Astrocyte (in vitro differentiated cells and primary cell): ENCODE data around the gene PDZRN4. TPM values are rescaled to one million over a fixed set of nuclear protein-coding genes. Genes with fewer than 3 reads are reported as not detected.

Experiments used
- DNase-seq: peaks from one replicate; pipeline ENCODE4 v3.0.0-alpha.2; 2010; ENCODE audit warnings: low read depth
- FAIRE-seq: peaks from 2 replicates; lab custom pipeline; 2011; peaks lifted over from hg19 to GRCh38; lab: Jason Lieb, UNC
- H2AFZ ChIP-seq: 2 replicates; pipeline ENCODE4 v1.6.0; 2012; ENCODE audit warnings: low read depth, low read length, inconsistent platforms
- H3K27ac ChIP-seq: 2 replicates; pipeline ENCODE4 v1.5.1; 2011; ENCODE audit warnings: low read depth, low read length, inconsistent platforms
- H3K27me3 ChIP-seq: 2 replicates; pipeline ENCODE4 v1.6.0; 2011; ENCODE audit warnings: low read length, inconsistent platforms; ENCODE audit not compliant: insufficient read depth
- H3K36me3 ChIP-seq: 2 replicates; pipeline ENCODE4 v1.5.1; 2011; ENCODE audit warnings: low read length, inconsistent platforms; ENCODE audit not compliant: insufficient read depth
- H3K4me1 ChIP-seq: 2 replicates; pipeline ENCODE4 v1.5.1; 2011; ENCODE audit warnings: low read length, inconsistent platforms; ENCODE audit not compliant: insufficient read depth
- H3K4me2 ChIP-seq: 2 replicates; pipeline ENCODE4 v1.6.0; 2012; ENCODE audit warnings: low read length, inconsistent platforms
- H3K4me3 ChIP-seq: 2 replicates; pipeline ENCODE4 v1.5.1; 2011; ENCODE audit warnings: low read depth, mild to moderate bottlenecking, low read length, inconsistent platforms; ENCODE audit not compliant: insufficient read depth
- H3K79me2 ChIP-seq: 2 replicates; pipeline ENCODE4 v1.6.0; 2012; ENCODE audit warnings: mild to moderate bottlenecking, low read length, inconsistent platforms; ENCODE audit not compliant: insufficient read depth
- H3K9ac ChIP-seq: 2 replicates; pipeline ENCODE4 v1.6.0; 2012; ENCODE audit warnings: mild to moderate bottlenecking, low read length, inconsistent platforms
- H3K9me3 ChIP-seq: 2 replicates; pipeline ENCODE4 v1.5.1; 2012; ENCODE audit warnings: low read depth, mild to moderate bottlenecking, low read length, inconsistent platforms; ENCODE audit not compliant: insufficient read depth
- H4K20me1 ChIP-seq: 2 replicates; pipeline ENCODE4 v1.6.0; 2012; ENCODE audit warnings: low read length, inconsistent platforms; ENCODE audit not compliant: insufficient read depth
- H3K27ac Mint-ChIP-seq: one replicate; pipeline ENCODE4 v1.8.0; 2021; ENCODE audit warnings: mild to moderate bottlenecking, mixed read lengths; ENCODE audit not compliant: unreplicated experiment
- H3K27me3 Mint-ChIP-seq: one replicate; pipeline ENCODE4 v1.8.0; 2021; ENCODE audit warnings: low read depth, mixed read lengths; ENCODE audit not compliant: unreplicated experiment
- H3K36me3 Mint-ChIP-seq: one replicate; pipeline ENCODE4 v1.8.0; 2021; ENCODE audit warnings: low read depth, mixed read lengths; ENCODE audit not compliant: unreplicated experiment
- H3K4me1 Mint-ChIP-seq: one replicate; pipeline ENCODE4 v1.8.0; 2021; ENCODE audit warnings: low read depth, mixed read lengths; ENCODE audit not compliant: unreplicated experiment
- H3K4me3 Mint-ChIP-seq: one replicate; pipeline ENCODE4 v1.8.0; 2021; ENCODE audit warnings: mild to moderate bottlenecking, moderate library complexity, mixed read lengths; ENCODE audit not compliant: unreplicated experiment
- H3K9me3 Mint-ChIP-seq: one replicate; pipeline ENCODE4 v1.8.0; 2021; ENCODE audit warnings: mild to moderate bottlenecking, mixed read lengths; ENCODE audit not compliant: unreplicated experiment
- CTCF ChIP-seq: IDR thresholded peaks from 2 replicates; pipeline ENCODE4 v1.5.1; 2011; ENCODE audit warnings: low read depth, mild to moderate bottlenecking, inconsistent platforms, low read length, moderate library complexity; ENCODE audit not compliant: insufficient read depth
- EZH2 ChIP-seq: IDR thresholded peaks from 2 replicates; pipeline ENCODE4 v1.6.1; 2012; ENCODE audit warnings: mild to moderate bottlenecking, low read length, inconsistent platforms; ENCODE audit not compliant: insufficient read depth
- total RNA-seq: library from RNA; stranded (reverse); gene quantifications from 2 replicates; pipeline ENCODE4 v1.2.1, GENCODE V29; 2021

The PDZRN4 gene
- total RNA-seq, 1 donor from 2014 or later: not detected

- Histone ChIP-seq H2AFZ (no peak overlapping the region), H3K79me2 (no peaks in the 10 kb centered on the region), H4K20me1 (no peaks in the 10 kb centered on the region), H3K4me1 (no peaks in the 10 kb centered on the region), H3K4me2 (no peak overlapping the region), H3K27ac (no peak overlapping the region), H3K27me3 (no peaks in the 10 kb centered on the region), H3K4me3 (no peak overlapping the region), H3K9ac (no peak overlapping the region), H3K9me3 (no peaks in the 10 kb centered on the region), H3K36me3 (no peaks in the 10 kb centered on the region)
- Mint-ChIP-seq H3K4me1 (no peaks in the 10 kb centered on the region), H3K4me3 (no peak overlapping the region), H3K36me3 (no peaks in the 10 kb centered on the region), H3K27me3 (no peaks in the 10 kb centered on the region), H3K9me3 (no peaks in the 10 kb centered on the region), H3K27ac (no peak overlapping the region)
- TF ChIP-seq EZH2 (no peak), CTCF (no peak)
- FAIRE-seq (no peak), DNase-seq (no peak)
Measured at GRCh38 chr12:41459111-41459905, 271.2 kb downstream of the PDZRN4 start.

GRCh38 chr12:41459906-41460214, 271.7 kb downstream of the PDZRN4 start:
- no peaks in the 10 kb centered on the region for H3K79me2 ChIP-seq
- H3K9me3 Mint-ChIP-seq: no peaks in the 10 kb centered on the region
- H3K27me3 Mint-ChIP-seq: no peaks in the 10 kb centered on the region
- H3K36me3 Mint-ChIP-seq: no peaks in the 10 kb centered on the region
- FAIRE-seq (no peak), DNase-seq (no peak)
- H3K36me3 ChIP-seq: no peaks in the 10 kb centered on the region
- H3K9me3 ChIP-seq: no peaks in the 10 kb centered on the region
- H3K4me3 Mint-ChIP-seq: no peak overlapping the region
- H3K4me1 Mint-ChIP-seq: no peaks in the 10 kb centered on the region
- H4K20me1 ChIP-seq: no peaks in the 10 kb centered on the region
- H3K27ac Mint-ChIP-seq: no peak overlapping the region
- no peaks in the 10 kb centered on the region for H3K4me1 ChIP-seq
- H3K27me3 ChIP-seq: no peaks in the 10 kb centered on the region
- no peak overlapping the region for H3K4me2 ChIP-seq
- no peak overlapping the region for H2AFZ ChIP-seq
- no peak overlapping the region for H3K9ac ChIP-seq
- TF ChIP-seq EZH2 (no peak), CTCF (no peak)
- H3K4me3 ChIP-seq: no peak overlapping the region
- no peak overlapping the region for H3K27ac ChIP-seq

- Mint-ChIP-seq H3K27me3 (no peaks in the 10 kb centered on the region), H3K27ac (no peak overlapping the region)
- H3K36me3 ChIP-seq: no peaks in the 10 kb centered on the region
Measured at GRCh38 chr12:41460906-41461305, 272.8 kb downstream of the PDZRN4 start.

More at GRCh38 chr12:41460906-41461305, 272.8 kb downstream of the PDZRN4 start:
- Histone ChIP-seq H3K27ac (no peak overlapping the region), H3K9me3 (no peaks in the 10 kb centered on the region), H3K27me3 (no peaks in the 10 kb centered on the region), H3K4me3 (no peak overlapping the region), H3K4me1 (no peaks in the 10 kb centered on the region), H3K9ac (no peak overlapping the region), H2AFZ (no peak overlapping the region), H3K79me2 (no peaks in the 10 kb centered on the region), H3K4me2 (no peak overlapping the region), H4K20me1 (no peaks in the 10 kb centered on the region)
- DNase-seq: no peak
- Mint-ChIP-seq H3K4me1 (no peaks in the 10 kb centered on the region), H3K9me3 (no peaks in the 10 kb centered on the region), H3K4me3 (no peak overlapping the region), H3K36me3 (no peaks in the 10 kb centered on the region)
- FAIRE-seq: no peak
- TF ChIP-seq EZH2 (no peak), CTCF (no peak)
